ENCODE measurements around the gene IQSEC3.
"Not testable (repeated sequence)": the region's sequence is repeated elsewhere in the genome, so short reads cannot be mapped to it uniquely, and the experiment has no call there.

The IQSEC3 gene

GRCh38 chr12:212715-213526, 146.4 kb downstream of the IQSEC3 start:
- no peak for TF ChIP-seq ZFX (IDR thresholded peaks at IDR 0.05)
- TF ChIP-seq, protein P1, sequence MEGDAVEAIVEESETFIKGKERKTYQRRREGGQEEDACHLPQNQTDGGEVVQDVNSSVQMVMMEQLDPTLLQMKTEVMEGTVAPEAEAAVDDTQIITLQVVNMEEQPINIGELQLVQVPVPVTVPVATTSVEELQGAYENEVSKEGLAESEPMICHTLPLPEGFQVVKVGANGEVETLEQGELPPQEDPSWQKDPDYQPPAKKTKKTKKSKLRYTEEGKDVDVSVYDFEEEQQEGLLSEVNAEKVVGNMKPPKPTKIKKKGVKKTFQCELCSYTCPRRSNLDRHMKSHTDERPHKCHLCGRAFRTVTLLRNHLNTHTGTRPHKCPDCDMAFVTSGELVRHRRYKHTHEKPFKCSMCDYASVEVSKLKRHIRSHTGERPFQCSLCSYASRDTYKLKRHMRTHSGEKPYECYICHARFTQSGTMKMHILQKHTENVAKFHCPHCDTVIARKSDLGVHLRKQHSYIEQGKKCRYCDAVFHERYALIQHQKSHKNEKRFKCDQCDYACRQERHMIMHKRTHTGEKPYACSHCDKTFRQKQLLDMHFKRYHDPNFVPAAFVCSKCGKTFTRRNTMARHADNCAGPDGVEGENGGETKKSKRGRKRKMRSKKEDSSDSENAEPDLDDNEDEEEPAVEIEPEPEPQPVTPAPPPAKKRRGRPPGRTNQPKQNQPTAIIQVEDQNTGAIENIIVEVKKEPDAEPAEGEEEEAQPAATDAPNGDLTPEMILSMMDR (conservative IDR thresholded peaks at IDR 0.05) = no peak
- H3K27ac ChIP-seq = no peak overlapping the region

DNA sequence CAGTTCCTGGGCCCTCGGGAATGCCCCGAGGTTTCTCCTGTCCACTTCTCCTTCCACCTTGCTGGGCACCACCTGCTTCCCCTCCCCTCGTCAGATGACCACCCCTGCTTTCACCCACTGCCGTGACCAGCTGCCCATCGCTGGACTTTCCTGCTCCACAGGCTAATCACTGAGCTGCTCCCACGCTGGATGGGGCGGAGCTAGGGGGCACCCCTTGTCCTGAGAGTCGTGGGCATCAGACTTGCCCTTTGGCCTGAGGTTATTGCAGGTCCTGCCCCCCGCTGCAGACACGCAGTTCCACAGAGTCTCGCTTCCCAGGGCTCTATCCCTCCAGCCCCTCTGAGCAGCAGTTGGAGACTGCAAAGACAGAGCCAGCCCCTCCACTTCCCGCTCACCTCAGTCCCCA, 147.0 kb downstream of the IQSEC3 start:
- TF ChIP-seq ZFX (IDR thresholded peaks at IDR 0.05) = no peak
- TF ChIP-seq, protein P1 (conservative IDR thresholded peaks at IDR 0.05) = no peak

GRCh38 chr12:214003-214741, 147.6 kb downstream of the IQSEC3 start, which contains the start of gene SLC6A12:
SLC6A12 (minus strand) TSS chr12:214157; CDS start chr12:209986, 4,171 bp downstream.
- TF ChIP-seq ZFX (IDR thresholded peaks at IDR 0.05) = no peak
- TF ChIP-seq, protein P1 (conservative IDR thresholded peaks at IDR 0.05) = no peak
- no peak within 1 kb of the TSS for H3K27ac ChIP-seq

More for the DNA sequence above, 147.0 kb downstream of the IQSEC3 start:
- H3K27ac ChIP-seq = no peak overlapping the region

DNA sequence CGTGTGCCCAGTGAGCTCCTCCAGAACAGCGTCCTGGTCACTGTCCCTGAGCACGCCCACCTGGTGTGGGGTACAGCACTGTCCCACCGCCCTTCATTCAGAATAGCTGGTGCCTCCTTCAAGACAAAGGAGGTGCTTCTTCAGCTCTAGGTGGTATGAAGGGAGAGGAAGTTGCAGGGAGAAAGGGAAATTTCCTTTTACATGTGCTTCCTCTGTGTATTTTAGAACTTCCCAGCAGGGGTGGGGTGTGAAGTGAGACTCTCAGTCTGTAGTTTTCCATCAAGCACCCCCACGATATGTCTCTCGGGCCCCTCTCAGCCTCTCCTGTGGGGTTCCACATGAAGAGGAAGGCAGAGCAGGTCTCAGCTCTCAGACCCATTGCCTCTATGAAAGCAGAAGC, 148.5 kb downstream of the IQSEC3 start:
- TF ChIP-seq ZFX (IDR thresholded peaks at IDR 0.05) = no peak
- TF ChIP-seq, protein P1 (conservative IDR thresholded peaks at IDR 0.05) = no peak
- H3K27ac ChIP-seq = no peak overlapping the region

GRCh38 chr12:217029-217428, 150.5 kb downstream of the IQSEC3 start:
- not testable (repeated sequence) for H3K27ac ChIP-seq

DNA sequence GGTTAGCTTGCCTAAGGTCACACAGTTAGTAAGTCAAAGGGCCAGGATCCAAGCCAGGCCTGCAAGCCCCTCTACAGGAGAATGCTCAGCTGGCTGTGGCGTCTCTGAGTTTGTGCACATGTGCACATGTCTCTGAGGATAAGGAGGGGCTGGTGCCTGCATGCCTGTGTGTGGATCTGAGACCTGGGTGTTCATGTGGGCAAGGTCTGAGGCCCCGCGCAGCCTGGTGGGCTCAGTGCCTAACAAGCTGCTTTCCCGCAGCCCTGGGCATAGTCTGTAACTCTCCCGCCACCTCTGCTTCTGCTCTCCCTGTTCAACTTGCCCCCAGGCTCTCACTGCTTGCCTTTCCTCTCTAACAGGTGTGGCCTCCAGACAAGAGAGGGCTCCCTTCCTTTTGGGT, 151.7 kb downstream of the IQSEC3 start:
- H3K27ac ChIP-seq = no peak overlapping the region
- TF ChIP-seq, protein P1 (conservative IDR thresholded peaks at IDR 0.05) = no peak
- no peak for TF ChIP-seq ZFX (IDR thresholded peaks at IDR 0.05)

GRCh38 chr12:218728-219590, 152.4 kb downstream of the IQSEC3 start:
- TF ChIP-seq, protein P1 (conservative IDR thresholded peaks at IDR 0.05) = no peak
- TF ChIP-seq ZFX (IDR thresholded peaks at IDR 0.05) = no peak
- H3K27ac ChIP-seq = no peak overlapping the region
